ENCODE measurements around the gene TPM4.
"Not testable (repeated sequence)": the region's sequence is repeated elsewhere in the genome, so short reads cannot be mapped to it uniquely, and the experiment has no call there.

Gene TPM4

DNA sequence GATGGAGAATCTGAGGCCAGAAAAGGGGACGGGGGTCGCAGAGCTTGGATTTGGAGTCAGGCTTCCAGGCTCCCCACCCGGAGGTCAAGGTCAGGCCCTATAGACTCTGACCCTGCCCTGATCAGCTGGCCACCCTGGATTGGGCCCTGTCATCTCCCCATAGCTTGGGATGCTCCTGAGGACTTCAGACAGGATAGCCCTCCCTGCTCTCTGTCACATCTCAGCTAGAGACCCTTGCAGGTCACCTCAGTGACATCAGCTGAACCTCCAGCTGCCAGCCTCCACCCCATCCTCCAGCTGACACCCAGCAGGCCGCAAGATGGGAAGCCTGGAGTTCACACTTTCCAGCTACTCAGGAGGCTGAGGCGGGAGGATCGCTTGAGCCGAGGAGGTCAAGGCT lies 2.8 kb upstream of the TPM4 start:
- DNase-seq (no peak), ATAC-seq (no peak)

DNA sequence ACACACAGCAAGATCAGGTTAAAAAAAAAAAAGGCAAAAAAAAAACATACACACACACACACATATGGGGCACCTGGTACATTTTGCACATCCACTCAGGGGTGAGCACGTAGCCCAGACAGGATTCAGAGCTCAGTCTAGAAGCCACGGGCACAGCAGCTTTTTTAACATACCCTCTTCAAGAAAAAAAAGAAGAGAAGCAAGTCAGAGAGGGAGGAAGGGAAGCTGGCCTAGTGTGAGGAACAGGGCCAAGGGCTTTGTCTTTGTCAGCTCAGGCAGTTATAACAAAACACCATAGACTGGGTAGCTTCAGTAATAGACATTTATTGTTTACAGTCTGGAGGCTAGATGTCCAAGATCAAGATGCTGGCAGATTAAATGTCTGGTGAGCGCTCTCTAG lies 2.3 kb upstream of the TPM4 start:
- DNase-seq (no peak), ATAC-seq (no peak)

DNA sequence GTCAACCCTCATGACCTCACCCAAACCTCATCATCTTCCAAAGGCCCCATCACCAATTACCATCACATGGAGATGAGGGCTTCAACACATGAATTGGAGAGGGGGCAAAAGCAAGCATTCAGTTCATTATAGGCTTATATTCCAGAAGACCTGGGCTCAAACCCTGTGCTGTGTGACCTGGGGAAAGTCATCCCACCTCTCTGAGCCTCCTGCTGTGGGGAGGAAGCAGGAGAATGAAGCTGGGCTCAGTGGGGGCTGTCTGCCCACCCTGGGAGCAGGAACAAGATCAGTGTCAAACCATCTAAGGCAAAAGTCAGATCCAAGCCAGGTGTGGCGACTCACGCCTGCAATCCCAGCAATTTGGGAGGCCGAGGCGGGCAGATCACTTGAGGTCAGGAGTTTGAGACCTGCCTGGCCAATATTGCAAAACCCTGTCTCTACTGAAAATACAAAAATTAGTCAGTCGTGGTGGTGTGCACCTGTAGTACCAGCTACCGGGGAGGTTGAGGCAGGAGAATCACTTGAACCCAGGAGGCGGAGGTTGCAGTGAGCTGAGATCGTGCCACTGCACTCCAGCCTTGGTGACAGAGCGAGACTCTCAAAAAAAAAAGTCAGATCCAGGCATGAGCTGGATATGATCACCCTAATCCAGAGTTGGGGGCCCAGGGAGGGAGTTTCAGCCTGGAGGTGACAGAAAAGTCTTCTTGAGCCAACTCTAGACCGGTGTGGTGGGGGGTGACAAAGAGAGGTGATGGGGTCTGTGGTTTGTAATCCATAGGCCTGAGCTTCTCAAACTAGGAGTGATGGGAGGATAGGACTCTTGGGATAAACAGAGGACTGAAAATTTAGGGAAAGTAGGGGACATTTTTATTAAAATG lies 1.6 kb upstream of the TPM4 start:
- ATAC-seq = no peak
- no peak for DNase-seq

DNA sequence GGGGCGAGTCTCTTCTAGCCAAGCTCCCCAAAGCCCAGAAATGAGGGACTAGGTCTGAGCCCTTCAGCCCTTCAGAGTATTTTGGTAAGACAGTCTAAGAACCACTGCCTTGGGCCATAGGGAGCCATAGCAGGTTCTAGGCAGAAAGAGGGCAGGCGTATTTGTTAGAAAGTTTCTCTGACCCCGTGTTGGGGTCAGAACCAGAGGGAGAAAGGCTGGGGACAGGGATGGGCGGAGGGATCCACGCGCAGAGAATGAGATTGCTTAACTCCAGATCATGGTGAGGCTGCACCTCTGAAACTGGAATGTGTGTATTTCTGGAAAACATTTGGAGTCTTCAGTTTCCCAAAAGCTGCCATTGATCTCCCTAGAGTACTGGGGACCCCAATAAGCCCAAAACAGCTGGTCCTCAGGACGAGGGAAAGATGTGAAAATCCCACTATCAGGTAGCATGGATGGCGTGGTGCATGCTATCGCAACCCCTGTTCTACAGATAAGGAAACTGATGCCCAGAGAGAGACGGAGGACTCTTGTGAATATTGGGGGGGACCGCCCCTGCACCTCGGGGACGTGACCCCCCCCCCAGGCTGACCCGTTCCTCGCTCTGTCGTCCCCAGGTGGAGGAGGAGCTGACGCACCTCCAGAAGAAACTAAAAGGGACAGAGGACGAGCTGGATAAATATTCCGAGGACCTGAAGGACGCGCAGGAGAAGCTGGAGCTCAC lies 703 bp upstream of the TPM4 start:
- DNase-seq (no peak), ATAC-seq (no peak)

DNA sequence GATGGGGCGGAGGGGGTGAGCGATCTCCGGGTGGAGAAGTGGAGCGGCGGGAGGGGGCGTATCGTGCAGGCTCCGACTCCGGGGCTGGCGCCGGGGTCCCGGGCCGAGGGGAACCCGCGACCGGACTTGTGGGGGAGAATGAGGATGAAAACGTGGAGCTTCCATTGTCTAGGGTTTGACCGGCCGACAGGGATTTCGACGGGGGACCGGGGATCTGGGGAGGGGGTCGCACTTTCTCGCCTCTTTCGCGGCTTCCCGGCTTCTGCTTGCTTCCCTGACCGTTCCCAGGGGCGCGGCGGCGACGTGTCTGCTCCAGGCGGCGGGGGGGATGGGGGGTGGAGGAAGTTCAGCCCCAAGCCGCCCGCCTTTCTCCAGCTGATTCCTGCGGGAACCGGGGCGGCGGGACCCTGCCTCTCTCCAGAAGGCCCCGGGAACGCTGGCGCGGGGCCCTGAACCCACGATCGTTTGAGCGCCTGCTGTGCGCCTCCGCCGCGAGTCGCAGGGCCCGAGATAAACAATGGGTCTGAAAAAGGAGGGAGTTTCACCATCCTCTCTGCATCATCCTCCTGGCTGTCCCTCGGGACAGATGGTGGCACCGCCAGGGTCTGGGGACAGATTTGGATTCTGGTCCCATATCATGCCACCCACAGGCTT lies 790 bp downstream of the TPM4 start:
- ATAC-seq (no peak), DNase-seq (peak; percentile 42)

- ATAC-seq (no peak), DNase-seq (peak; percentile 43)
These were observed 1.9 kb downstream of the TPM4 start for GRCh38 chr19:16077984-16078758.

DNA sequence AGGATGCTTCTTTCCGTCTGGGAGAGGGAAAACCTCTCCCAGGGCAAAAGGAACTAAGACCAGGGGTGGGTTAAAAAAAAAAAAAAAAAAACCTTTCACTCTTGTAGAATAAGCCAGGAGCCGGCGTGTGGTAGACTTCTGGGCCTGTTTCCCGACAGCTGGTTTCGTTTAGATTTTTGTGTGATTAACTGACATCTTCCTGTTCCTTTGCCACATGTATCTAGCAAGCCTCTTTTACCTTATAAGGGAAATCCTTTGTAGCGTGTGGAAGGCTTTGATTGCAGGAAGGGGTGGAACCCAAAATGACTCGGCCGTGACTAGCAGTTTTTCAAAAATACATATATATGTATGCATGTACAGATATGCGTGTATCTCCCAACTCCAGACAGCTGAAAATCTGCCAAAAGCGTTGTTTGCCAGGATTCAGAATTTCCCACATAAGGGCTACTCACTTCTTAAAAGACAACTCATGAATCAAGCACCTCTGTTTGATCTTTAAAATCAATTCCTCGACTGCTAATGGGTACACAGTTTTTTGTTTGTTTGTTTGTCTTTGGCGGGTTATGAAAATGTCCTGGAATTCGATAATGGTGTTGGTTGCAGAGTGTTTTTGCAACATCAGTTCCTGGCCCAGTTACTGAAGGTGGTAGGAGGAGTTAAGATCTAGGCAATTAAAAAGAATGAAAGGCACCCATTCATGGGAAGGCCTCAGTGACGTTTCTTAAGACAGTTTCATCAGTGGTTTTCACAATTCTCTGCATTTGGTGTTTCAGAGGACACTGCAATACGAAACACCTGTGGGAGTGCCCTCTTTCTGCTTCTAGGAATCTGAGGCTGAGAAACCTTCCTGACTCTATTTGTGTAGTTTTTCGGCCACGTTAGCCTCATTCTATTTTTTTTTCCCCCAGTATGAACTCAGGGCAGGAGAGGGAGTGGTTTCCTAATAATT lies 2.7 kb downstream of the TPM4 start:
- DNase-seq (peak; percentile 59), ATAC-seq (peak; percentile 63)

DNA sequence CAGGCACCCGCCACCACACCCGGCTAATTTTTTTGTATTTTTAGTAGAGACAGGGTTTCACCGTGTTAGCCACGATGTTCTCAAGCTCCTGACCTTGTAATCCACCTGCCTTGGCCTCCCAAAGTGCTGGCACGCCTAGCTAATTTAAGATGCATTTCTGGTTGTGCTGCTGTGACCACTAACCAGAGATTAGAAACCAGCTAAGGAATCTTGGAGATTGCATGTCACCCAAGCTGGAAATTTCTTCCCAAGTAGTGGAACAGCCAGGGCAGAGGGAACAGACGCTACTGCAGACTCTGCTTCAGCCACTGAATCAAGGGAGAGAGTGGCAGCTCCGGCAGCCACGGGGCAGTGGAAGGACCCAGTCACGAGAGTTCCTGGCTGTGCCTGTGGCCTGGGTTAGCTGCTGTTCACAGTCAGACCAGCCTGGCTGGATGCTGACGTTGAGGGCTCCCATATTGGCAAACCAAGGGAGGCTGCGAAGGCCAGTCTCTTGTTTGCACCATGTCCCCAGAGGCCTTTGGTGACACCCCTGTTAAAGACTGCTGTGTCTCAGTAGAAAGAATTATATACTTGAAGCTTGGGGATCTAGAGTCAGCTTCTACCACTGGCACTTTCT lies 7.9 kb downstream of the TPM4 start:
- DNase-seq = no peak
- no peak for ATAC-seq

GRCh38 chr19:16085115-16085514 lies 8.8 kb downstream of the TPM4 start:
- DNase-seq = no peak

GRCh38 chr19:16087404-16087803 lies 11.1 kb downstream of the TPM4 start:
- ATAC-seq, DNase-seq: not testable (repeated sequence)

More at GRCh38 chr19:16085115-16085514, 8.8 kb downstream of the TPM4 start:
- ATAC-seq = no peak

- DNase-seq = no peak
- ATAC-seq = no peak
These were observed 11.6 kb downstream of the TPM4 start for GRCh38 chr19:16087940-16088339.

DNA sequence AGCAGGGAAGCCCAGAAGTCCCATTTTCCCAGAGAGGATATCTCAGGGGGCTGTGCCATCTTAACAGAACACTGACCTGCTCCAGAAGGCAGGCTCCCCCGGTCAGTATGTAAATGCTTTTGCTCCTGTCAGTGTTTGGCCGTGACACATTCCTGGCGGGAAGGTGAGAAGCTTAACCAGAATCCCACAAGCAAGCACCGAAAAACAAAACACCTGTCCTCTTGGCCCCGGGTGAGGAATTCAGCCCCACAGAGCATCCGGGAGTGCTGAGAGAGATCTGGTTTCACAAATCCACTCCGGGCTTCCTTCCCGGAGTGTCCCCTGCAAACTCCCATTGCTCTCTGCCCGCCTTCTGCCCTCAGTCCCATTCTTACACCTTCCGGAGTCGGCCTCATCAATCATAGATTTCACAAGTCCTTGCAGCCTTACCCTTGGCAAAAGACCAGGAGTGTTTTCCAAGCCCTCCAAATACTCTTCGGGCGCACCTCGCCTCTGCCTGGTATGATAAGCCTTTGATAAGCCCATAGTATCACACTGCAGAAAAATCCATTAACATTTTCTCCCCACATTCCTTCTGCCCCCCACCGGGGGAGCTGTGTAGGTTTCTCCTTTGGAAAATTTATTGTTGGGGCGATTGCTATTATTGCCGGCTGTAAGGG lies 12.2 kb downstream of the TPM4 start:
- ATAC-seq (no peak), DNase-seq (no peak)

- ATAC-seq = no peak
- no peak for DNase-seq
These were observed 12.9 kb downstream of the TPM4 start for GRCh38 chr19:16089010-16089846.

DNA sequence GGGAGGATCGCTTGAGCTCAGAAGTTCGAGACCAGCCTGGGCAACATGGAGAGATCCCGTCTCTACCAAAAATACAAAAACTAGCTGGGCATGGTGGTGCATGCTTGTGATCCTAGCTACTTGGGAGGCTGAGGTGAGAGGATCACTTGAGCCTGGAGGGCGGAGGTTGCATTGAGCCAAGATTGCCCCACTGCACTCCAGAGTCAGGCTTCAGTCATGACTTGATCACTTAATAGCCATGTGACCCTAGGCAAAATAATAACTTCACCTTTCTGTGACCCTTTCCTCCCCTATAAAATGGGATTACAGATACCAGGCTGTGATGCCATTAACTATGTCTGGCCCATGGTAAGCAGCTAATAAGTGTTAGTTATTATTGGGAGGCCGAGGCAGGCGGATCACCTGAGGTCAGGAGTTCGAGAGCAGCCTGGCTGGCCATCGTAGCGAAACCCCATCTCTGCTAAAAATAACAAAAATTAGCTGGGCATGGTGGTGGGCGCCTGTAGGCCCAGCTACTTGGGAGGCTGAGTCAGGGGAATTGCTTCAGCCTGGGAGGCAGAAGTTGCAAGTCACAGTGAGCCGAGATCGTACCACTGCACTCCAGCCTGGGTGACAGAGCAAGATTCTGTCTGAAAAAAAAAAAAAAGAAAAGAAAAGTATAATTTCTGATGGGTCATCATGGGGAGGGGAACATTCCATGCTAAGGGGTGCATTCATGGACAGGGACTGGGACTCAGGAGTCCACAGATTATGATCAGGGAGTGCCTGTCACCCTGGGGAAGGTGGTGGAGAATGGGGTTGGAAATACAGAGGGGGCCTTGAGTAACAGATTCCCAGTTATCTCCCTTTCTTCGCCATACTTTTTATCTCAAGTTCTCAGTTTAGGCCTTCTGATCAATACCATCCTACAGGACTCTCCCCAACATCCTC lies 15.5 kb downstream of the TPM4 start:
- ATAC-seq (no peak), DNase-seq (no peak)

- DNase-seq = no peak
- ATAC-seq = no peak
These were observed 18.2 kb downstream of the TPM4 start for GRCh38 chr19:16094360-16095070.

GRCh38 chr19:16095071-16095571 lies 18.8 kb downstream of the TPM4 start:
- DNase-seq = peak; percentile 60
- ATAC-seq = peak; percentile 90

GRCh38 chr19:16096280-16096855 lies 20.1 kb downstream of the TPM4 start:
- no peak for DNase-seq
- no peak for ATAC-seq

All from stimulated activated naive CD8-positive, alpha-beta T cell treated with anti-CD3 and anti-CD28 coated beads, Interleukin-15, Interleukin-2, amounts not matched to agents 100 U/mL and 50 U/mL, for 24 hours (primary cell).